Epithelial cell of prostate (primary cell): ENCODE results near the gene GLI3.

ENCODE experiments used
- DNase-seq: peaks from one replicate; pipeline ENCODE4 v3.0.0-alpha.2; 2011; ENCODE audit warnings: low read depth, low spot score
- H3K27ac ChIP-seq: fragments of 450-650 bp; 2 replicates; pipeline ENCODE4 v1.5.1; 2017; ENCODE audit warnings: mild to moderate bottlenecking

The GLI3 gene

DNA sequence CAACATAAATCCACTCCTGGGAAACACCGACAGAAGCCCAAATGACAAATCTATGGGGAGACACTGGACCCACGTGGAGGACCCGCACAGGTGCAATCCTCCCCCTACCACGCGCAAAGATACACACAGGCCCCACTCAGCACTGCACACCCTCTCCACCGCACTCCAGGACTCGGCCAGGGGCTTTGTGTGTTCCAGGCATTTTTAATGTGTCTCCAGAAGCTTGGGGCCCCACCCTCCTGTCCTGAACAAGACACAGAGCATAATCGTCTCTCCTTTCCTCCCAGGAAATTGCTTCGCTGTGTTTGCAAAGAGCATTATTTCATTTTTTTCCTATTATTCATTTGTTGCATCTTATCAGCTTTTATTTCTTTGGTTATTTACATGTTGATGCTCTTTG, 82.8 kb downstream of the GLI3 start:
- DNase-seq, result no peak
- H3K27ac ChIP-seq, result no peak overlapping the region

DNA sequence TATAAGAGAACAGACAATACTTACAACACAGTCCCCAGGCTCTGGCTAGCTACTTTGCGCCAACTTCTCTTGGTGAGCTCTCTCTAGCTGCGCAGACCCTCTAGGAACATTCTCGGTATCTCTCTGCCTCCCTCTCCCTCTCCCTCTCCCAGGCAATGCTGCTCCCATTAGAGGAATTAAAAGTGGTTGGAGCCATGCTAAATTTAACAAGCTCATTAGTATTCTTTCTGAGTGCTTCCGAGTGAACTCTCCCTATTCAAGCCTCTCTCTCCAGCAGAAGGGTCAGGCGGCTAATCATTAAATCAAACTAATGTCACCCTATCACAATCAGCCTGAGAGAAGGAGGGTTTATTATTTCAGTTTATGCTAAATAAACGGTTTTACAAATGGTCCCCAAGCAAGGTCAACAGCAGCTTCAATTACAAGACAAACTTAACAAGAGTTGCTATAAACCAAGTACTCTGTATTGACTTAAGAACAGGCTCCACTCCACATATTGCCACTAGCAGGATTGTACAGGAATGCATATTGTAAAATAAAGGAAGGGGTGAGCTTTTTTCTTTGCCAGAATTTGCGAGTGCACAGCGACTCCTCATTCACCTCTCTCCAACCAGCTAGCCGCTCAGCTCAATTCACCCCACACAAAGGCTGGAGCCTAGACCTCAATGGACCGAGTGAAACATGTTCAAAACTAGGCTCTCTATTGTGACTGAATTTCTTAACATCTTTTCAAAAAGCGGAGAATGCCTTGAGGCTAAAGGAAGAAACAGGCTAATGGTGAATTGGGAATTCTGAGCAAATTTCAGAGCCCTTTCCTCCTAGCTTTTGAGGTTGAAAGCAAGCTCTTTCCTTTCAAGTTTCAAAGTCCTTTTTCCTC, 84.4 kb downstream of the GLI3 start:
- H3K27ac ChIP-seq, result no peak overlapping the region
- no peak for DNase-seq

DNA sequence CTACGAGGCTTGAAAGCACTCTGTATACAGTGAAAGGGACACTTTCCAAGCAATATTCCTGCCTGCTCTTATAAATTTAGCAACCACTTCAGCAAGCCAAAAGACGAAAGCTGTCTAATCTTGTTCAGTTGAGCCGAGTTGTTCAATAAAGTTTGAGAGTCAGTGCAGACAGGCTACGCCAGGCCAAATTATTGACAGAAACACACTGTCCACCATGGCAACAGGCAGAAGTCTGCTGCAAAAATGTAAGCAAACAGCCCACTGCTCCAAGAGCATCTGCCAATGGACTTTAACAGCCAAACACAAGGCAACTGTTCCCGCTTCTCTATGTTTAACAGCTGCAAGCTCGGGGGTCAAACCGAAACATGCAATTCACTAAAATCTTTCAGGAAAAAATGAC, 85.7 kb downstream of the GLI3 start:
- no peak overlapping the region for H3K27ac ChIP-seq
- no peak for DNase-seq

DNA sequence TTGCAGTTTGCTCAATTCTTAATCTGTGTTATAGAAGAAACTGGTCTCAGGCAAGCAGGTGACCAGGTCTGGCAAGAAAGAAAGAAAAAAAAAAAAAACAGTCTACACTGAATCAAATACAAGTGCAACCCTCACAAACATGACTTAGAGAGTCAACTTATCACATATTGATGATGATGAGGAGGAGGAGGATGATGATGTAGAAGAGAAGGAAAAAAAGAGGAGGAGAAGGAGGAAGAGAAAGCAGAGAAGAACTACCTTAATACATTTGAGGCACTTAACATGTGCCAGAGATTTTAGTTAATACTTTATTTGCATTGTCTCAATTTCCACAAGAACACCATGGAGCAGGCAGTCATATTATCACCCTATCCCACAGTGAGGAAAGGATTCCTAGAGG, 91.5 kb downstream of the GLI3 start:
- no peak overlapping the region for H3K27ac ChIP-seq
- no peak for DNase-seq

DNA sequence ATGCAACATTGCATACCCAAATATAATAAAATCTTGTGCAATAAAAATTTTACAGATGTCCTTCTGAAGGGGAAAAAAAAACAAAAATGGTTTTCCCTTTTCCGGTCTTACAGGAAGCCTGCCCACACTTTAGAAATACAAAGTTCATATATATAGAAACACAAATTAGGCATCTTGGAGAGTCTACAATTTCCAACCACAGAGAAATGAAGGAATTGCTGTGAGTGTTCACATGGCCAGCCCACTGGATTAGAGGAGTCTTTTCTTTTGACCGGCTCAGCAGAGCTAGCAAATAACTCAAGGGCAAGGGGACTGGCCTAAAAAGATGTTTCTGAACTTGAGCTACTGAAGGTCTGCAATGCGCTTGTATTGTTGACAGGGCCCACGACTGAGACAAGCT, 92.4 kb downstream of the GLI3 start:
- no peak overlapping the region for H3K27ac ChIP-seq
- no peak for DNase-seq

DNA sequence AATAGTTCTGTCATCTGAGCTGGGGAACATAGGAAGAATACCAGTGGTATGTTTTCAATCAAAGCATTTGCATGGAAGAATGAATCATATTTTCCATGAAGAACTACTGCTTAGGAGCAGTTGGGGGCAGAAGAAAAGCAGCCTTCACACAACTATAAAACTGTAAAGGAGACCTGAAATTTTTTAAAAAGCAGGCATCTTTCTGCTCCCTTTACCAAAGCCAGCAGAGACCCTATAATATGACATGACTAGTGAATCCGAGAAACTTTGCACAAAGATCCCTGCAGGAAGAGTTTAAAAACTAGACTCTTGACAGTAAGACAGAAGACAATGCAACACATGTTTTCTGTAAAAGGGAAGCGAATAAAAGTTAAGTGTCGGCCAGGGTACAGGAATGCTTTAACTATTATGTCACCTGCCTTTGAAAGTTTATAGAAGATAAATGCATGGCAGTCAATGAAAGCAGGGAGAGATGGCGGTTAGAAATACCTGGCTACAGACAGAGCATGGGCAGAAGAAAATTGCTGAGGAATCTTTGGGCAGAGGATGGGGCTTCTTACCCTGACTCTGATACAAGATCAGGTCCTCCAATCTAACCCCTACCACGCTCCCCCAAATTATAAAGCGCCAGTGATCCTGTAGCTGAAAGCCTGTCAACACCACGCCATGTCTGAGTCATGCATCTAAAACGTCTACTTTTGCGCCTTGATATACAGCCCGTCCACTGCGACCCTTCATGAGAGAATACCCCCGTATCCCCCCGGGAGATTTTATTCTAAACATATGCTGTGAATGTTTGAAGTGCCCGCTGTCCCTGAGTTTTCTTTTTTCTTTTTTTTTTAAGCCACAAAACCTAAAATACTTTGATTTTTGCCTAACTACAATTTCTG, 93.1 kb downstream of the GLI3 start:
- no peak overlapping the region for H3K27ac ChIP-seq
- no peak for DNase-seq

DNA sequence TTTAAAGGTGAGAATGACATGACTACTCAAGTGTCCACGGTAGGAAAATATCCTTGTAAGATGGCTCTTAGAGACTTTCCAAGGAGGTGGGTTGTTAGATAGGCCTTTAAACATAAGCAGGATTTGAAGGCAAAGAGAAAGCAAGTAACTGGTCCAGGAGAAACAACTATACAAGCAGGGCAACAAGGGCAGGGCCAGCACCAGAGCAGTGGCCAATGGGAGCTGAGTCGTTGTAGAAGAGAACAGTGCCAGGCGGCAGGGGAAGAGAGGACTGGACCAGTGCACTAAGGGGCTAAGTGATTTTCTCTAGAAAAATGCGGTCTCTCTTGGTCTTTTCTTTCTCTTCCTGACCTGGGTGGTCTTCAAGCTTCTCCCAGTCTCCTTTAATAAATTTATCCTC, 94.9 kb downstream of the GLI3 start:
- DNase-seq, result no peak
- H3K27ac ChIP-seq, result no peak overlapping the region

DNA sequence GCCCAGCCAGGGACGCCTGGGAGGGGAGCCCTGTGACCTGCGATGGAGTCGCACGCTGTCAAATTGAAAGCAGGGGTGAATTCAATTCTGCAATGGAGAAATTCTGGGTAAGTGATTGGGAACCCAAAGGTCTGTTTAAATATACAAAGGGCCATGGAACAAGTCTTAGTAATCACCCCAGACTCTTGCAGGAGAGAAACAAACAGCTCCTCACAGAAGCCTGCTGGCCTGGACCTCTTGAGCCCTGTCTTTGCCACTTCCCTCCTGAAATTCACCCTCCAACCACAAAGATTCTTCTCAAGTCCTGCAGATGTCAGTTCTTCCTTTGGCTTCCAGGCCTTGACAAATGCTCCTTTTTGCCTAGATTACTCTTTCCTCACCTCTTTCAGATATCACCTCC, 97.3 kb downstream of the GLI3 start:
- no peak for DNase-seq
- no peak overlapping the region for H3K27ac ChIP-seq

DNA sequence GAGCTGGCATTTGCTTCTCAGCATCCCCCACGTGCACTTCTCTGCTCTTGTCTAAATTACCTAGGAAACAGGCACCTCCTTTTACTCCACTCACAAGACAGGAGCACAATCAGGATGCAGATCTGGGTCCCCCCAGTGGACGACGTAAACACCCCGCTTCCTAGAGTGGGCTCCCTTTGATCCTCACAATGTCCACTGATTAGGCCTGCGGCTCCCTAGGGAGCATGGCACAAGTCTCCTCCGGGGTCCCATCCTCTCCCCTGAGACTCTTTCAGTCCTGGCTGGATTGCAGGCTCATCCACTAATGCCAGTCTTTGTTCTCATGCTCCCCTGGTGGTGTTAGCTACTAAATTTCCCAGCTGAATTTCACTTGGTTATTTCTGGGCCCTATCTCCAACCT, 98.3 kb downstream of the GLI3 start:
- no peak overlapping the region for H3K27ac ChIP-seq
- DNase-seq, result no peak

DNA sequence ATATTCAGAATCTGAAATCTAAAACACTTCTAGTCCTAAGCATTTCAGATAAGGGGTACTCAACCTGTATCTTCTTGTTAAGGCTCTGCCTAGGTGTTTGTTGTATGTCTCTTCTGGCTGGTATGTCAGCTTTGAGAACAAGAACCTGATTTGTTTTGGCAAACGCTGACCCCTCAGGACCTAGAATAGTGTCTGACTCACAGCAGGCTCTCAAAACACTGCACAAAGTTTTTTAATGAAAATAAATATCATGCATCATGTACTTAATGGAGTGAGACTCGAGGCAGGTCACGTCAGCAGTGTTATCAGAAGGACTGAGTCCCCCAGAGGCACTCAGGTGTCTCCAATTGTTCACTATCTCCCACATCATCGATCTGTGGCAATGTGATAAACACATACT, 99.1 kb downstream of the GLI3 start:
- H3K27ac ChIP-seq, result no peak overlapping the region
- no peak for DNase-seq

DNA sequence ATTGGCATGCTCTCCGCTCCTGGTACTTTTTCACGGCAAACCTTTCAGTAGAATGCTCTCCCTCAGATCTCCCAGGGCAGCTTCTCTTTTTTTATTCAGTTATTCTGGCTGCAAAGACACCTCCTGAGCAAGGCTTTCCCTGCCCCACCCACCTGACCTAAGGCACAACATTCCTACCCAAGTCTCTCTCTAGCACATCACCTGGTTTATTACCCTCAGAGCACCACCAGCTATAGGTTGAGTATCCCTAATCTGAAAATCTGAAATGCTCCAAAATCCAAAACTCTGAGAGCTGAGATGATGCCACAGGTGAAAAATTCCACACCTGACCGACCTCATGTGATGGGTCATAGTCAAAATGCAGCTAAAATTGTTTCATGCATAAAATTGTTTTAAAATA, 99.6 kb downstream of the GLI3 start:
- H3K27ac ChIP-seq, result no peak overlapping the region
- DNase-seq, result no peak

DNA sequence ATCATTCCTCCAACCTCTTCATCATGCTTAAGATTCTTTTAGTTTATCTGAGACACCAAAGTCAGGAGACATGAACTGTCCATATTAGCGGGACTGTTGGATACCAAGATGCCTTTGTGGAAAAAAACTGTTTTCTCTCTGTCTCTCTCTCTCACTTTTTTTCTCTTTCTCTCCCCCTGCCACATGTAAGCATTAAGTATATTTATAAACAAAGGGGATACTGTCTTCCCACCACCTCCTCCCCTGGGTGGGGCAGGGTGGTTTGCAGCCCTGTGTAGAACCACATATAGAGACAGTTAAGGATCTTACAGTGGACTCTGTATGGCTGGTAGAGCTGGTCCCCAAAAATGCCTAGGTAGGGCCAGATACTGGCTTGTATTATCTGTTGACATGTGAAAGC, 101.3 kb downstream of the GLI3 start:
- DNase-seq, result no peak
- no peak overlapping the region for H3K27ac ChIP-seq

DNA sequence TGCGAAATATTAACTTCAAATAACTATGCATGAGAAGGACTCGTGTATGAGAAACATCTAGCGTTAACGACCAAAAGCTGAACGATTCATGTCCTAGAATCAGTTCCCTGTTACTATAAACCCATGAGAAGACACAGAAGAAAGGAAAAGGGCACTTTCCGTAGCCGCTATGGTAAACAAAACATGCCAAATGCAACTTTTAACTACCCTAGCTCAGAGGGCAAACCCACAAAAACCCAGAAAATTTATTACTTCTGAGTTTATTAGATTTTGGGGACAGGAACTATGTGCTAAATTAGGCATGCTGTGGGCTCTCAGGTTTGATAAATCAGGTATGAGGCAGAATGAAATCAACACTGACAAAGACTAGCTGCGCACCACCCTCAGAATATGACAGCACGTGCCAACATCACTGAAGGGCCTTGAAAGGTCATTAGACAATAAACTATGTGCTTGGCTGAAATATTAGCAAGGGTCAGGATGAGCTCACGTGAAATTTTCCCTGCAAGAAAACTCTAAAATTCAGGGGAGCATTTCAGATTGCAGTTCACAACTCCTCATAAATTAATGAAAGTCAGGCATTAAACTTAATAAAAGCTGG, 102.6 kb downstream of the GLI3 start:
- DNase-seq, result no peak
- no peak overlapping the region for H3K27ac ChIP-seq

DNA sequence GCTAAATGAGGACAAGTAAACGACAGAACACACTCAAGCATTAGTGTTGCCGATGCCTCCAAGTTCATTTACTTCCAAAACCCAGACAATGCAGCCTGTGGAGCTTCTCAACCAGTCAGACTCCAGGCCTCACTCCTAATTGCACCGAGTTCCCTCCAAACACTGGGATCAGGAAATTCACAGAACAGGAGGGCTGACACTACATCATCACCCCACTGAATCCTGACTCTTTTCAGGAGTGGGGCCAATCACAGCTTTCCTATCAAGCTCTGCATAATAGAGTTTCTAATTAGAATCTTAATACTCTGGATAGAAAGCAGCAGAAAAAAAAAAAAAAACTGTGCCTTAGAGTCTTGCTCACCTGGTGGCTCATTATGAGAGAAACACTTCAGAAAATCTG, 103.7 kb downstream of the GLI3 start:
- no peak overlapping the region for H3K27ac ChIP-seq
- DNase-seq, result no peak

DNA sequence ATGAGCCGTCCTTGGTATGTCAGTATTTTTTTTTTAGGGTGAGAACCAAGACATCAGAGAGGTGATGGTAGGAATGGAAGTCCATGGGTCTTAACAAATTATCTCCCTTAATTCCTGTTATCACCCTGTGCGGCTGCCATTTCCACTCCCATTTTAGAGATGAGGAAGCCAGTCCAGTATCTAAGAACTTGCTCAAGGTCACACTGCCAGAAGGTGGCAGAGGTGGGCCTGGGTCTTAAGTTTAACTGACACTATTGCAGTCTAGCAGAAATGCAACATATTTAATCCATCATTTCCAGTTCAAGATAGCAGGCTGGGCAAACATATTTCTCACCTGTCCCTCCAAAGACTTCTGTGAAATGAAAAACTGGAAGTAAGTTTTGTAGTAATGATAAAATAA, 108.3 kb downstream of the GLI3 start:
- no peak overlapping the region for H3K27ac ChIP-seq
- no peak for DNase-seq

DNA sequence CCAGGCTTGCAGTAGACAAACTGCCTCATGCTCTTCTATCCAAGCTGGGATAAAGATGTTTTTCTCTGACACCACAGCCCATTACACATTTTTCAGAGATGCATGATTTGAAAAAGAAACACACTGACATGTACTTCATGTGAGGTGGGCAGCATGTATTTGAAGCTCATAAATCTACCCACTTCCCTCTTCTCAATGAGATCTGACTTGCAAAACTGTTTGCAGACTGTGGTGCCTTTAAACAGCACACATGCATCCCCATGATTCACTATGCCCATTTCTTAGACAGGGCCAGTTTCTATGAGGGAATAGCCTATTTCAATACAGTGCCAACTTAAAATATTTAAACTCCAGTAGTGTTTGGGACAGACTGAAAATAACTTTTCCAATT, 109.8 kb downstream of the GLI3 start:
- no peak for DNase-seq
- H3K27ac ChIP-seq, result no peak overlapping the region

DNA sequence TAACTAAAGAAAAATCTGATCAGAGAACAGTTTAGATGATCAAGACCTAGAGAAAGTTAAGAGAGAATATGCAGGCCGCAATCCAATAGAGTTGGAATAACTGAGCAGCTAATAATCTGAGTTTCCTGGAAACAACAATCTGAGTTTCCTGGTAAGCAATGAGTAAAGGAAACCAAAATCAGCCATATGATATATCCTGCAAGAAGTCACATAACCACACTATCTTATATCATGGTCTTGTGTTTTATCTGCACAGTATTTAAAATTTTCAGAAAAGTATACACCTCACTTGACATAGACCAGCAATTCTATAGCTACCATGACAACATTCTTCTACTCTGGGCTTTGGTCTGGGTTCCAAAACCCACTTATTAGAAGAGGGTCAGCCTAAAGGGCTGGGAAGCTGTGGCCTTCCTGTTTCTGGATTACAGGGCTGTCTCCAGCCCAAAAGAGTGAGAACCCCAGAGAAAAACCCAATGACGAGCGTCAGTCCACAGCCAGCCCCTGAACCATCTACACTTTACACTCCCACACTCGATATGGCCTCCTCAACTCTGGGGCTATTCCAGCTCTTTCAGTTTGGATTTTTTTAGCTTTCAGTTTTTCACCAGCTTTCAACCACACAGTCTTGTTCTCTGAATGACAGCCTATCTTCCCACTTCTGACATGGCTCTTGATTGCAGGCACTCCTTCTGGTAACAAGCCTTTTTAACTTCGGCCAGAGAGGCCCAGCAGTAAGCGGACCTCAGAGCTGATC, 110.4 kb downstream of the GLI3 start:
- DNase-seq, result no peak
- no peak overlapping the region for H3K27ac ChIP-seq

DNA sequence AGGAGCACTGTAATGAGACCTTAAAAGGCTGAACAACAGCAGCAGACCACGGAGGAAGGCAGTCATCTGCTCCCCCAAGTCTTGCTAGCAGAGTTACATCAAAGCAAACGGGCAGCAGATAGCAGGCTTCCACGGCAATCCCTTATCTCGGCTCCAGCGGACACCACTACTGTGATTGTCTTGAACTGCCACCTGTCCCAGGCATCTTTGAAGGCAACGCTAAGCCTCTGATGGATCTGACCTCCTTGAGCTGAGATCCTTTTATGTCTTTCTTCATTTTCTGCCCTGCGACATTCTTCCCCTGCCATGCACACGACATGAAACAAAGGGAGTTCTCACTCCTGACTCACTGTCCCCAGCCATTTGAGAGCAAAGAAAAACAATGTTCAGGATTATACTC, 111.7 kb downstream of the GLI3 start:
- DNase-seq, result no peak
- H3K27ac ChIP-seq, result no peak overlapping the region

DNA sequence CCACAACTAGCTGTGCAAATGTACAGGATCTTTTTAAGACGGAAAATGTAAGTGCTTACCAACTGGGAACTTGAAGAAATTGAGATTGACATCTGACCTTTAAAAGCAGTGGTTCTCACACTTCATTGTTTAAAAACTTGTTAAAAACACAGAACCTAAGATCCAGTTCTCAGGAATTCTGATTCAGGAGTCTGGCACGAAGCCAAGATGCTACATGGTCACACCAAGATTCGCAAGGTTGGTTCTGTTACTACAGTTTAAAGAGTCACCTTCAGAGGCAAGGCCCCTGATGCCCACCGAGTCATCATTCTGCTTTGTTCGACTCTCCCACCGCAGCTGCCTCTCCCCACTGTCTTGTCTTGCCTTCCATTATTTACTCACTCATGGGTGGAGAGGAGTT, 113.3 kb downstream of the GLI3 start:
- DNase-seq, result no peak
- no peak overlapping the region for H3K27ac ChIP-seq

DNA sequence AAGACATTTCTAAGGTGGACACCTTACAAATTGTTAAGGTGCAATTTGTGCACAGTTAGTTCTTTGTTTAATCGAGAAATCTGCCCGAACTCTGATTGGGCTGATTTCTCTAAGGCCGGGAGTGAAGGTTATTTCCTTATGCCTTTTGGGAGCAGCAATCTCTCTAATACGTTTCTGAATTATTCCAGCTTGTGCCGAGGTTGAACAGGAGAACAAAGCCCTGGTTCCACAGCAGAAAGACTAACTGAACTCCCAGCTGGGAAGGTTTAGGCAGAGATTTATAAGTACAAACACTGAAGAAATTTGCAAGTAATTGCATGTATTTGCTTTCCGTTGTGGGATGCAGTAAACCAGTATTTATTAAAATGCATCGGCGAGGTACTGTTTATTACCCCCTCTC, 116.8 kb downstream of the GLI3 start:
- DNase-seq, result no peak
- no peak overlapping the region for H3K27ac ChIP-seq
